HCT116 (cell line): ENCODE measurements around the gene CHST15. TPM values are rescaled to one million over a fixed set of nuclear protein-coding genes. Genes with fewer than 3 reads are reported as not detected.

Experiments used
- ATAC-seq: fragments of 200-7000 bp; cut with Tn5 transposase; 2 replicates; pipeline ENCODE4 v1.9.1; 2020; ENCODE audit warnings: mild to moderate bottlenecking, moderate library complexity
- BruUV-seq: library from RNA; stranded (reverse); fragments of 400-500 nt; replicated peaks from 2 replicates; lab custom pipeline; 2021; lab: Mats Ljungman, UMichigan
- CTCF ChIA-PET: fragments of 300-600 bp; sonication (Branson Sonifier 250); formaldehyde crosslinking; loops from one replicate; lab custom pipeline; 2021; ENCODE audit warnings: antibody characterized with exemption; lab: Charles Lee
- POLR2A ChIA-PET: fragments of 300-600, 350-600 bp; sonication (Branson Sonifier 250); formaldehyde crosslinking; loops from one replicate; lab custom pipeline; 2021; ENCODE audit warnings: antibody characterized with exemption; lab: Charles Lee
- RAD21 ChIA-PET, 2 experiments: fragments of 300-600 bp; sonication (Branson Sonifier 250); formaldehyde crosslinking; loops; one replicate each; lab custom pipeline; 2023; ENCODE audit warnings: low total read pairs in 2 of 2; ENCODE audit not compliant: uncharacterized antibody in 2 of 2, unreplicated experiment in 2 of 2, low non-redundant PET in 1 of 2; lab: Charles Lee
- DNase-seq: peaks from one replicate; pipeline ENCODE4 v3.0.0-alpha.2; 2010; ENCODE audit warnings: low read depth, low spot score
- H2AFZ ChIP-seq: fragments of 200-600 bp; shearing (Covaris generic), sonication (generic); 2 replicates; pipeline ENCODE4 v1.6.1; 2017; ENCODE audit warnings: low read depth, mixed run types, mixed read lengths, antibody characterized with exemption, low read length; ENCODE audit not compliant: poor library complexity, severe bottlenecking
- H3K27ac ChIP-seq: 2 replicates; pipeline ENCODE4 v1.5.1; 2012; ENCODE audit warnings: low read depth, low read length
- H3K27me3 ChIP-seq: fragments of 200-600 bp; sonication (generic); 2 replicates; pipeline ENCODE4 v1.6.1; 2016; ENCODE audit warnings: mixed run types, low read length, mixed read lengths; ENCODE audit not compliant: insufficient read depth
- H3K36me3 ChIP-seq, 2 experiments: fragments of 200-500 bp in 1 of 2; fragments of 200-600 bp in 1 of 2; sonication (Bioruptor generic) in 1 of 2; sonication (generic) in 1 of 2; 2 replicates each; pipeline versions ENCODE4 v1.5.1 to v1.6.1; 2014 to 2016; ENCODE audit warnings: low read length in 2 of 2, inconsistent platforms in 1 of 2, mixed read lengths in 1 of 2, mixed run types in 1 of 2; ENCODE audit not compliant: insufficient read depth in 2 of 2, control insufficient read depth in 1 of 2
- H3K4me1 ChIP-seq, 2 experiments: fragments of 200-600 bp in 1 of 2; sonication (generic) in 1 of 2; 2 replicates each; pipeline versions ENCODE4 v1.5.1 to v1.6.1; 2012 to 2017; ENCODE audit warnings: low read length in 2 of 2, inconsistent platforms in 1 of 2, mild to moderate bottlenecking in 1 of 2, mixed read lengths in 1 of 2, mixed run types in 1 of 2, moderate library complexity in 1 of 2; ENCODE audit not compliant: insufficient read depth in 2 of 2, control insufficient read depth in 1 of 2
- H3K4me2 ChIP-seq: fragments of 200-600 bp; sonication (generic); 2 replicates; pipeline ENCODE4 v1.6.1; 2017; ENCODE audit warnings: mixed run types, low read length, mixed read lengths
- H3K4me3 ChIP-seq, 2 experiments: fragments of 200-600 bp in 1 of 2; sonication (generic) in 1 of 2; replicated peaks in 1 of 2; 2 replicates each; pipeline ENCODE4 v1.5.1; 2011 to 2016; ENCODE audit warnings: low read length in 2 of 2, control low read depth in 1 of 2, low read depth in 1 of 2, mild to moderate bottlenecking in 1 of 2, mixed read lengths in 1 of 2, mixed run types in 1 of 2
- H3K79me2 ChIP-seq: fragments of 200-600 bp; sonication (generic); 2 replicates; pipeline ENCODE4 v1.6.1; 2017; ENCODE audit warnings: mild to moderate bottlenecking, mixed run types, low read length, moderate library complexity, mixed read lengths; ENCODE audit not compliant: insufficient read depth
- H3K9ac ChIP-seq: fragments of 200-600 bp; sonication (generic); 2 replicates; pipeline ENCODE4 v1.6.1; 2016; ENCODE audit warnings: low read length, mixed read lengths
- H3K9me2 ChIP-seq: fragments of 200-600 bp; sonication (generic), shearing (Covaris generic); 2 replicates; pipeline ENCODE4 v1.6.1; 2017; ENCODE audit warnings: mixed run types, mild to moderate bottlenecking, moderate library complexity; ENCODE audit not compliant: insufficient read depth
- H3K9me3 ChIP-seq, 2 experiments: fragments of 200-500 bp in 1 of 2; fragments of 200-600 bp in 1 of 2; sonication (Bioruptor generic) in 1 of 2; sonication (generic) in 1 of 2; 2 replicates each; pipeline ENCODE4 v1.6.1; 2014 to 2017; ENCODE audit warnings: low read length in 2 of 2, mixed read lengths in 2 of 2, inconsistent platforms in 1 of 2, low read depth in 1 of 2, mild to moderate bottlenecking in 1 of 2, mixed run types in 1 of 2, moderate library complexity in 1 of 2; ENCODE audit not compliant: control insufficient read depth in 1 of 2, insufficient read depth in 1 of 2
- H4K20me1 ChIP-seq: fragments of 200-600 bp; sonication (generic), shearing (Covaris generic); 2 replicates; pipeline ENCODE4 v1.6.1; 2017; ENCODE audit warnings: mixed run types, mild to moderate bottlenecking, moderate library complexity; ENCODE audit not compliant: insufficient read depth
- CEBPB ChIP-seq: IDR thresholded peaks from 2 replicates; pipeline ENCODE4 v1.6.1; 2012; ENCODE audit warnings: low read depth
- EGR1 ChIP-seq: IDR thresholded peaks from 2 replicates; pipeline ENCODE4 v1.6.1; 2012; ENCODE audit warnings: low read depth
- ELF1 ChIP-seq: IDR thresholded peaks from 2 replicates; pipeline ENCODE4 v1.6.1; 2012; ENCODE audit warnings: low read depth, borderline replicate concordance
- EZH2 ChIP-seq: fragments of 200-600 bp; sonication (generic); IDR thresholded peaks from 2 replicates; pipeline ENCODE4 v1.6.1; 2017; ENCODE audit warnings: antibody characterized with exemption, mixed run types
- EZH2phosphoT487 ChIP-seq: fragments of 200-600 bp; IDR thresholded peaks from 2 replicates; pipeline ENCODE4 v1.6.1; 2018; ENCODE audit warnings: antibody characterized with exemption, borderline replicate concordance
- JUND ChIP-seq: IDR thresholded peaks from 2 replicates; pipeline ENCODE4 v1.6.1; 2012
- POLR2AphosphoS5 ChIP-seq: IDR thresholded peaks from 2 replicates; pipeline ENCODE4 v1.6.1; 2011; ENCODE audit warnings: mild to moderate bottlenecking, low read depth, low read length, moderate library complexity
- SIN3A ChIP-seq: IDR thresholded peaks from 2 replicates; pipeline ENCODE4 v1.6.1; 2012; ENCODE audit warnings: low read depth
- SP1 ChIP-seq: IDR thresholded peaks from 2 replicates; pipeline ENCODE4 v1.6.1; 2012; ENCODE audit warnings: low read depth
- SRF ChIP-seq: IDR thresholded peaks from 2 replicates; pipeline ENCODE4 v1.6.1; 2012; ENCODE audit warnings: low read depth
- TCF7L2 ChIP-seq: IDR thresholded peaks from 2 replicates; pipeline ENCODE4 v1.7.0; 2011; ENCODE audit warnings: borderline replicate concordance, inconsistent platforms; ENCODE audit not compliant: insufficient read depth, insufficient read length; ENCODE audit errors: extremely low read depth
- ZFX ChIP-seq: fragments of 450-650 bp; IDR thresholded peaks from 2 replicates; pipeline ENCODE4 v1.6.1; 2017
- ZNF274 ChIP-seq: fragments of 200-500 bp; sonication (Bioruptor generic); IDR thresholded peaks from 2 replicates; pipeline ENCODE4 v1.6.1; 2014; ENCODE audit warnings: mild to moderate bottlenecking, low read depth, low read length, inconsistent platforms
- intact Hi-C: fragments of 100-400 bp; cut with micrococcal nuclease; formaldehyde crosslinking; loops from 2 replicates; pipeline ENCODE4 v1.10.0; 2022
- total RNA-seq: library from RNA; stranded (reverse); gene quantifications from one replicate; pipeline ENCODE4 v1.2.1, GENCODE V29; 2021; ENCODE audit not compliant: unreplicated experiment
- TF ChIP-seq, protein P1 (sequence below): IDR thresholded peaks from 2 replicates; pipeline ENCODE4 v1.6.1; 2012
- TF ChIP-seq, protein P2 (sequence below): IDR thresholded peaks from 2 replicates; pipeline ENCODE4 v1.6.1; 2011; ENCODE audit warnings: mild to moderate bottlenecking, low read length, moderate library complexity; ENCODE audit not compliant: insufficient replicate concordance; ENCODE audit errors: extremely low read depth
- TF ChIP-seq, protein P3 (sequence below): IDR thresholded peaks from 2 replicates; pipeline ENCODE4 v1.6.1; 2012; ENCODE audit warnings: low read depth

CHST15 gene
- total RNA-seq, 1 experiment from 2014 or later = 47.2 TPM

GRCh38 chr10:123998197-123999141 lies 94.9 kb downstream of the CHST15 start:
- CTCF ChIA-PET = interaction anchor here (4.4 to 5.5 kb wide), 2 partner anchors 154 to 390 kb away, joined by 23 to 269 read pairs; no protein-coding TSS in a partner anchor
- no TSS peak for BruUV-seq

More at GRCh38 chr10:123998197-123999141, 94.9 kb downstream of the CHST15 start:
- no peaks in the 10 kb centered on the region for H3K9me2 ChIP-seq
- no peak overlapping the region for H3K9ac ChIP-seq
- TF ChIP-seq EGR1 (no peak), POLR2AphosphoS5 (no peak), ZNF274 (no peak), EZH2 (no peak), SRF (no peak), ZFX (no peak), EZH2phosphoT487 (no peak), CEBPB (no peak), SP1 (no peak), SIN3A (no peak), ELF1 (no peak), JUND (no peak), TCF7L2 (no peak)
- TF ChIP-seq, protein P1, sequence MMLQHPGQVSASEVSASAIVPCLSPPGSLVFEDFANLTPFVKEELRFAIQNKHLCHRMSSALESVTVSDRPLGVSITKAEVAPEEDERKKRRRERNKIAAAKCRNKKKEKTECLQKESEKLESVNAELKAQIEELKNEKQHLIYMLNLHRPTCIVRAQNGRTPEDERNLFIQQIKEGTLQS = no peak
- TF ChIP-seq, protein P2, sequence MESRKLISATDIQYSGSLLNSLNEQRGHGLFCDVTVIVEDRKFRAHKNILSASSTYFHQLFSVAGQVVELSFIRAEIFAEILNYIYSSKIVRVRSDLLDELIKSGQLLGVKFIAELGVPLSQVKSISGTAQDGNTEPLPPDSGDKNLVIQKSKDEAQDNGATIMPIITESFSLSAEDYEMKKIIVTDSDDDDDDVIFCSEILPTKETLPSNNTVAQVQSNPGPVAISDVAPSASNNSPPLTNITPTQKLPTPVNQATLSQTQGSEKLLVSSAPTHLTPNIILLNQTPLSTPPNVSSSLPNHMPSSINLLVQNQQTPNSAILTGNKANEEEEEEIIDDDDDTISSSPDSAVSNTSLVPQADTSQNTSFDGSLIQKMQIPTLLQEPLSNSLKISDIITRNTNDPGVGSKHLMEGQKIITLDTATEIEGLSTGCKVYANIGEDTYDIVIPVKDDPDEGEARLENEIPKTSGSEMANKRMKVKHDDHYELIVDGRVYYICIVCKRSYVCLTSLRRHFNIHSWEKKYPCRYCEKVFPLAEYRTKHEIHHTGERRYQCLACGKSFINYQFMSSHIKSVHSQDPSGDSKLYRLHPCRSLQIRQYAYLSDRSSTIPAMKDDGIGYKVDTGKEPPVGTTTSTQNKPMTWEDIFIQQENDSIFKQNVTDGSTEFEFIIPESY = no peak
- TF ChIP-seq, protein P3, sequence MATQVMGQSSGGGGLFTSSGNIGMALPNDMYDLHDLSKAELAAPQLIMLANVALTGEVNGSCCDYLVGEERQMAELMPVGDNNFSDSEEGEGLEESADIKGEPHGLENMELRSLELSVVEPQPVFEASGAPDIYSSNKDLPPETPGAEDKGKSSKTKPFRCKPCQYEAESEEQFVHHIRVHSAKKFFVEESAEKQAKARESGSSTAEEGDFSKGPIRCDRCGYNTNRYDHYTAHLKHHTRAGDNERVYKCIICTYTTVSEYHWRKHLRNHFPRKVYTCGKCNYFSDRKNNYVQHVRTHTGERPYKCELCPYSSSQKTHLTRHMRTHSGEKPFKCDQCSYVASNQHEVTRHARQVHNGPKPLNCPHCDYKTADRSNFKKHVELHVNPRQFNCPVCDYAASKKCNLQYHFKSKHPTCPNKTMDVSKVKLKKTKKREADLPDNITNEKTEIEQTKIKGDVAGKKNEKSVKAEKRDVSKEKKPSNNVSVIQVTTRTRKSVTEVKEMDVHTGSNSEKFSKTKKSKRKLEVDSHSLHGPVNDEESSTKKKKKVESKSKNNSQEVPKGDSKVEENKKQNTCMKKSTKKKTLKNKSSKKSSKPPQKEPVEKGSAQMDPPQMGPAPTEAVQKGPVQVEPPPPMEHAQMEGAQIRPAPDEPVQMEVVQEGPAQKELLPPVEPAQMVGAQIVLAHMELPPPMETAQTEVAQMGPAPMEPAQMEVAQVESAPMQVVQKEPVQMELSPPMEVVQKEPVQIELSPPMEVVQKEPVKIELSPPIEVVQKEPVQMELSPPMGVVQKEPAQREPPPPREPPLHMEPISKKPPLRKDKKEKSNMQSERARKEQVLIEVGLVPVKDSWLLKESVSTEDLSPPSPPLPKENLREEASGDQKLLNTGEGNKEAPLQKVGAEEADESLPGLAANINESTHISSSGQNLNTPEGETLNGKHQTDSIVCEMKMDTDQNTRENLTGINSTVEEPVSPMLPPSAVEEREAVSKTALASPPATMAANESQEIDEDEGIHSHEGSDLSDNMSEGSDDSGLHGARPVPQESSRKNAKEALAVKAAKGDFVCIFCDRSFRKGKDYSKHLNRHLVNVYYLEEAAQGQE = no peak
- TF ChIP-seq, all 23 proteins: peak for 0
- no peaks in the 10 kb centered on the region for H3K9me3 ChIP-seq
- H4K20me1 ChIP-seq = no peaks in the 10 kb centered on the region
- ATAC-seq = no peak
- RAD21 ChIA-PET = no interaction called here
- H3K27ac ChIP-seq = no peak overlapping the region
- intact Hi-C loops = loop anchor here (10.0 kb wide), 1 partner anchor 256 kb away; no protein-coding TSS in a partner anchor
- no peak for DNase-seq
- H3K27me3 ChIP-seq = no peaks in the 10 kb centered on the region
- H3K4me3 ChIP-seq = no peak overlapping the region
- POLR2A ChIA-PET = no interaction called here
- peaks cover 17 to 30% of the 10 kb centered on the region in 2 experiments for H3K4me1 ChIP-seq
- H3K36me3 ChIP-seq = no peaks in the 10 kb centered on the region
- H2AFZ ChIP-seq = no peak overlapping the region
- H3K4me2 ChIP-seq = no peak overlapping the region
- H3K79me2 ChIP-seq = no peaks in the 10 kb centered on the region
